Spleen (tissue), 11 donors: ENCODE data around the gene PROM2. TPM values are rescaled to one million over a fixed set of nuclear protein-coding genes. Genes with fewer than 3 reads are reported as not detected.

Source experiments
- DNase-seq: peaks from one replicate; pipeline ENCODE4 v3.0.0-alpha.2; 2020
- H3K27ac ChIP-seq, 8 donors: fragments of 200-600 bp; sonication (generic) in 7 of 8; 1 replicate in 4 of 8; 2 replicates in 4 of 8; pipeline versions ENCODE4 v1.5.0 to v1.8.0; 2016 to 2021; ENCODE audit warnings: inconsistent platforms in 4 of 8, mild to moderate bottlenecking in 4 of 8, moderate library complexity in 1 of 8
- H3K27me3 ChIP-seq, 7 donors: fragments of 200-600 bp; sonication (generic) in 6 of 7; replicated peaks in 1 of 7; 1 replicate in 4 of 7; 2 replicates in 3 of 7; pipeline versions ENCODE4 v1.5.0 to v1.8.0; 2016 to 2021; ENCODE audit warnings: inconsistent platforms in 3 of 7, mild to moderate bottlenecking in 1 of 7
- H3K36me3 ChIP-seq, 6 donors: fragments of 200-600 bp; sonication (generic) in 5 of 6; 1 replicate in 4 of 6; 2 replicates in 2 of 6; pipeline versions ENCODE4 v1.5.0 to v1.8.0; 2016 to 2021; ENCODE audit warnings: inconsistent platforms in 2 of 6
- H3K4me1 ChIP-seq, 6 donors: fragments of 200-600 bp; sonication (generic) in 5 of 6; 1 replicate in 3 of 6; 2 replicates in 3 of 6; pipeline versions ENCODE4 v1.5.0 to v1.8.0; 2016 to 2021; ENCODE audit warnings: inconsistent platforms in 3 of 6
- H3K4me3 ChIP-seq, 8 donors: fragments of 200-600 bp; sonication (generic) in 7 of 8; 1 replicate in 4 of 8; 2 replicates in 4 of 8; pipeline versions ENCODE4 v1.5.0 to v1.8.0; 2016 to 2021; ENCODE audit warnings: inconsistent platforms in 4 of 8, mild to moderate bottlenecking in 4 of 8, moderate library complexity in 2 of 8
- H3K9me3 ChIP-seq, 8 donors: fragments of 200-600 bp; sonication (generic) in 7 of 8; 1 replicate in 4 of 8; 2 replicates in 4 of 8; pipeline versions ENCODE4 v1.5.0 to v1.8.0; 2016 to 2021; ENCODE audit warnings: inconsistent platforms in 4 of 8
- CTCF ChIP-seq, 11 experiments: fragments of 200-600 bp in 7 of 11; fragments of 450-650 bp in 4 of 11; sonication (generic) in 4 of 11; IDR thresholded peaks in 8 of 11; conservative IDR thresholded peaks in 3 of 11; 1 replicate in 7 of 11; 2 replicates in 4 of 11; pipeline versions ENCODE4 v1.4.0 to v1.8.0; 2016 to 2021; ENCODE audit warnings: antibody characterized with exemption in 11 of 11, inconsistent platforms in 4 of 11, mild to moderate bottlenecking in 1 of 11
- POLR2A ChIP-seq, 3 donors: fragments of 450-650 bp; IDR thresholded peaks; one replicate each; pipeline ENCODE4 v1.5.1; 2017; ENCODE audit warnings: antibody characterized with exemption in 3 of 3, mild to moderate bottlenecking in 1 of 3
- POLR2AphosphoS5 ChIP-seq, 3 donors: sonication (generic); formaldehyde crosslinking; IDR thresholded peaks; one replicate each; pipeline ENCODE4 v1.5.1; 2017; ENCODE audit warnings: antibody characterized with exemption in 3 of 3
- WGBS, 5 donors: extraction: QIAGEN DNeasy Blood & Tissue Kit in 3 of 5; methylation state at CpG; one replicate each; pipeline versions ENCODE4 v1.1.5 to v1.1.7; 2013 to 2018; 5-methylcytosine and 5-hydroxymethylcytosine counted together
- intact Hi-C: fragments of 100-400 bp; cut with DNase I; formaldehyde crosslinking; loops from one replicate; pipeline ENCODE4 v1.15.0; 2023; ENCODE audit warnings: low total_unique reads
- polyA plus RNA-seq, 3 donors: library from polyadenylated mRNA; stranded (reverse); fragments of 200-250 nt; gene quantifications; one replicate each; pipeline ENCODE4 v1.2.1, GENCODE V29; 2013
- total RNA-seq, 7 donors: library from RNA; depleted of rRNA in 3 of 7; stranded (reverse); fragments of >200 nt in 3 of 7; fragmentation: NEBNext Ultra II Directional in 4 of 7; extraction: Animal tissue kit (Norgen Biotek cat#: 25700) in 4 of 7; gene quantifications; one replicate each; pipeline versions ENCODE4 v1.1.0 to v1.2.1, GENCODE V29; 2016 to 2021
- donor health status: healthy with polysubstance abuse.
- donor health status: DM: no; HTN: no; CAD: no; lungs with moderate emphysema.
- donor health status: DM: no; HTN: no; CAD: no.
- donor health status: Bipolar disorder and iron deficiency.
- donor health status: healthy.
- donor health status: DM: no; HTN: no; CAD: no.
- donor health status: DM: yes; HTN: yes; CAD: no.

PROM2 gene
- total and polyA plus RNA-seq, 10 donors, result 0.21 to 4.9 (median 1.4) TPM

GRCh38 chr2:95287336-95287735 is 13.1 kb downstream of the PROM2 start:
- H3K9me3 ChIP-seq, result peaks cover 0 to 31% (median 27%) of the 10 kb centered on the region in 8 donors
- no peak overlapping the region for H3K4me3 ChIP-seq
- TF ChIP-seq POLR2AphosphoS5 (IDR thresholded peaks at IDR 0.05) (no peak), CTCF (IDR thresholded peaks at IDR 0.05 in 8 of 11, conservative IDR thresholded peaks at IDR 0.05 in 3 of 11) (no peak), POLR2A (IDR thresholded peaks at IDR 0.05) (no peak)
- no peak overlapping the region for H3K27ac ChIP-seq
- no peaks in the 10 kb centered on the region for H3K36me3 ChIP-seq
- no peaks in the 10 kb centered on the region for H3K4me1 ChIP-seq
- DNase-seq, result no peak
- intact Hi-C loops, result no loop called here
- 58 to 84% (median 71%) methylated on average over 4 to 8 of the region's 8 CpGs for WGBS, 5 donors
- H3K27me3 ChIP-seq, result no peaks in the 10 kb centered on the region

- Histone ChIP-seq H3K36me3 (no peaks in the 10 kb centered on the region), H3K9me3 (peaks cover 0 to 35% (median 31%) of the 10 kb centered on the region in 8 donors), H3K27ac (no peak overlapping the region), H3K4me3 (no peak overlapping the region), H3K4me1 (no peaks in the 10 kb centered on the region), H3K27me3 (no peaks in the 10 kb centered on the region)
- intact Hi-C loops, result no loop called here
- WGBS, 5 donors, result 89 to 96% (median 93%) methylated on average over 3 to 5 of the region's 5 CpGs
- no peak for TF ChIP-seq POLR2AphosphoS5 (IDR thresholded peaks at IDR 0.05)
- TF ChIP-seq POLR2A (IDR thresholded peaks at IDR 0.05), result no peak
- DNase-seq, result no peak
These were observed 13.6 kb downstream of the PROM2 start for GRCh38 chr2:95287806-95288205.

GRCh38 chr2:95289253-95289652 is 15.0 kb downstream of the PROM2 start:
- Histone ChIP-seq H3K4me3 (no peak overlapping the region), H3K36me3 (no peaks in the 10 kb centered on the region), H3K27me3 (no peaks in the 10 kb centered on the region), H3K9me3 (peaks cover 0 to 46% (median 33%) of the 10 kb centered on the region in 8 donors), H3K4me1 (no peaks in the 10 kb centered on the region), H3K27ac (no peak overlapping the region)
- intact Hi-C loops, result no loop called here
- TF ChIP-seq POLR2A (IDR thresholded peaks at IDR 0.05) (no peak), POLR2AphosphoS5 (IDR thresholded peaks at IDR 0.05) (no peak), CTCF (IDR thresholded peaks at IDR 0.05 in 8 of 11, conservative IDR thresholded peaks at IDR 0.05 in 3 of 11) (no peak)
- DNase-seq, result no peak
- whole genome bisulfite sequencing, 5 donors, result 62 to 77% (median 69%) methylated on average over 7 of the region's 7 CpGs

DNA sequence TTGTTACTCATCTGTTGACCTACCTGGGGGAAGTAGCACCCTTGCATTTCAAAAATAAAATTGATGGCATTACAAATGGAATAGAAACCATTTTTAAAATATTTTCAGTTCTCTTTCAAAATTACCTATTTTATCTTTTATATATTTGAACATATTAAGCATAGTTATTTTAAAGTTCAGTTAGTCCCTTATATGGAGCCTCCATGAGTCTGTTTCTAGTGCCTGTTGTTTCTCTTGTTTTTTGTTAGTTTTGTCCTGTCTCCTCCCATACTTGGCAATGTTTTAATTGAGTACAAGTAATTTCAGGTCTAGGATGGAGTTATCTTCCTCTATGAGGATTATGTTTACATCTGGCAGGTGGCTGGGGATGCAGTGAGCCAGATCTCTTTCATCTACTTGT is 17.0 kb downstream of the PROM2 start:
- H3K4me3 ChIP-seq, result no peak overlapping the region
- H3K9me3 ChIP-seq, result peaks cover 0 to 46% (median 33%) of the 10 kb centered on the region in 8 donors
- H3K4me1 ChIP-seq, result no peaks in the 10 kb centered on the region
- DNase-seq, result no peak
- no peak for TF ChIP-seq POLR2AphosphoS5 (IDR thresholded peaks at IDR 0.05)
- no peak for TF ChIP-seq CTCF (IDR thresholded peaks at IDR 0.05 in 8 of 11, conservative IDR thresholded peaks at IDR 0.05 in 3 of 11)
- TF ChIP-seq POLR2A (IDR thresholded peaks at IDR 0.05), result no peak
- peaks cover 0 to 5% (median 0%) of the 10 kb centered on the region in 7 donors for H3K27me3 ChIP-seq
- intact Hi-C loops, result no loop called here
- no peaks in the 10 kb centered on the region for H3K36me3 ChIP-seq
- no peak overlapping the region for H3K27ac ChIP-seq
